Left lung (tissue), 10 donors: ENCODE results near the gene NRL. TPM values are rescaled to one million over a fixed set of nuclear protein-coding genes. Genes with fewer than 3 reads are reported as not detected.

Experiments
- ATAC-seq: fragments of 200-7000 bp; cut with Tn5 transposase; one replicate; pipeline ENCODE4 v1.9.1; 2020; ENCODE audit warnings: moderate library complexity
- DNase-seq, 4 donors: peaks; one replicate each; pipeline ENCODE4 v3.0.0-alpha.2; 2013 to 2020
- H3K27ac ChIP-seq, 2 donors: fragments of 200-600 bp; sonication (generic) in 1 of 2; one replicate each; pipeline versions ENCODE4 v1.5.0 to v1.8.0; 2020 to 2021
- H3K27me3 ChIP-seq, 2 donors: fragments of 200-600 bp; sonication (generic) in 1 of 2; one replicate each; pipeline versions ENCODE4 v1.5.0 to v1.8.0; 2020 to 2021
- H3K36me3 ChIP-seq, 2 donors: fragments of 200-600 bp; sonication (generic) in 1 of 2; one replicate each; pipeline versions ENCODE4 v1.5.0 to v1.8.0; 2020 to 2021
- H3K4me1 ChIP-seq, 2 donors: fragments of 200-600 bp; one replicate each; pipeline ENCODE4 v1.8.0; 2021
- H3K4me3 ChIP-seq, 2 donors: fragments of 200-600 bp; sonication (generic) in 1 of 2; one replicate each; pipeline versions ENCODE4 v1.5.0 to v1.8.0; 2020 to 2021; ENCODE audit warnings: mild to moderate bottlenecking in 1 of 2
- H3K9me3 ChIP-seq, 2 donors: fragments of 200-600 bp; sonication (generic) in 1 of 2; one replicate each; pipeline versions ENCODE4 v1.5.0 to v1.8.0; 2020 to 2021
- CTCF ChIP-seq, 2 donors: fragments of 200-600 bp; sonication (generic) in 1 of 2; IDR thresholded peaks; one replicate each; pipeline versions ENCODE4 v1.5.0 to v1.8.0; 2021; ENCODE audit warnings: antibody characterized with exemption in 2 of 2
- intact Hi-C, 2 donors: fragments of 100-400 bp; cut with DNase I; formaldehyde crosslinking; loops; one replicate each; pipeline versions ENCODE4 v1.11.2 to v1.14.2; 2022
- polyA plus RNA-seq, 6 donors: library from polyadenylated mRNA; unstranded; fragments of 120-200 nt; gene quantifications; one replicate each; pipeline ENCODE4 v1.2.1, GENCODE V29; 2013; ENCODE audit not compliant: insufficient read length in 6 of 6
- total RNA-seq, 2 donors: library from RNA; stranded (reverse); fragmentation: NEBNext Ultra II Directional; extraction: Animal tissue kit (Norgen Biotek cat#: 25700); gene quantifications; one replicate each; pipeline ENCODE4 v1.2.1, GENCODE V29; 2021
- donor health status: DM: no; HTN: yes; CAD: no.
- donor health status: DM: no; HTN: no; CAD: no.

NRL gene
- total and polyA plus RNA-seq, 8 donors, result 0.97 to 2.7 (median 1.6) TPM

GRCh38 chr14:24117179-24117578 lies 2.4 kb upstream of the NRL start:
- H3K27me3 ChIP-seq, result no peaks in the 10 kb centered on the region
- peaks cover 0 to 53% of the 10 kb centered on the region in 2 donors for H3K36me3 ChIP-seq
- intact Hi-C loops, result no loop called here

GRCh38 chr14:24116128-24116814 lies 1.5 kb upstream of the NRL start:
- Histone ChIP-seq H3K36me3 (peaks cover 0 to 44% of the 10 kb centered on the region in 2 donors), H3K4me1 (peaks cover 6 to 28% of the 10 kb centered on the region in 2 donors), H3K4me3 (peak overlapping the region; percentile 60 to 88), H3K27me3 (no peaks in the 10 kb centered on the region), H3K9me3 (no peaks in the 10 kb centered on the region), H3K27ac (no peak overlapping the region)
- DNase-seq (no peak), ATAC-seq (no peak)
- intact Hi-C loops, result no loop called here
- no peak for TF ChIP-seq CTCF (IDR thresholded peaks at IDR 0.05)

More at GRCh38 chr14:24117179-24117578, 2.4 kb upstream of the NRL start:
- Histone ChIP-seq H3K27ac (no peak overlapping the region), H3K4me1 (peaks cover 6 to 28% of the 10 kb centered on the region in 2 donors), H3K9me3 (no peaks in the 10 kb centered on the region), H3K4me3 (no peak overlapping the region)
- peak in 1 of 4 donors; percentile 63 for DNase-seq
- TF ChIP-seq CTCF (IDR thresholded peaks at IDR 0.05), result no peak
- no peak for ATAC-seq

GRCh38 chr14:24115422-24116127 lies 826 bp upstream of the NRL start:
- ATAC-seq (no peak), DNase-seq (peak in 1 of 4 donors; percentile 72)
- H3K9me3 ChIP-seq, result no peaks in the 10 kb centered on the region
- peak overlapping the region; percentile 99 to 100 for H3K27ac ChIP-seq
- intact Hi-C loops, result no loop called here
- peaks cover 6 to 29% of the 10 kb centered on the region in 2 donors for H3K4me1 ChIP-seq
- H3K27me3 ChIP-seq, result no peaks in the 10 kb centered on the region
- no peak for TF ChIP-seq CTCF (IDR thresholded peaks at IDR 0.05)
- peak overlapping the region; percentile 60 to 88 for H3K4me3 ChIP-seq
- H3K36me3 ChIP-seq, result peaks cover 0 to 37% of the 10 kb centered on the region in 2 donors

- intact Hi-C loops, result no loop called here
- no peak for TF ChIP-seq CTCF (IDR thresholded peaks at IDR 0.05)
- Histone ChIP-seq H3K27ac (peak overlapping the region; percentile 99 to 100), H3K27me3 (no peaks in the 10 kb centered on the region), H3K4me3 (peak overlapping the region; percentile 60 to 88), H3K36me3 (peaks cover 0 to 21% of the 10 kb centered on the region in 2 donors), H3K9me3 (no peaks in the 10 kb centered on the region), H3K4me1 (peaks cover 6 to 35% of the 10 kb centered on the region in 2 donors)
- DNase-seq (peak in 3 of 4 donors; percentile 89 to 94 (median 90)), ATAC-seq (peak; percentile 42)
These were observed 783 bp downstream of the NRL start for GRCh38 chr14:24113801-24114531.
